OCI-LY7 (cell line): Measurements from ENCODE around the gene HIF3A. TPM values are rescaled to one million over a fixed set of nuclear protein-coding genes. Genes with fewer than 3 reads are reported as not detected.

Source experiments
- BruUV-seq: library from RNA; stranded (reverse); fragments of 400-500 nt; replicated peaks from 2 replicates; lab custom pipeline; 2021; lab: Mats Ljungman, UMichigan
- CTCF ChIA-PET: fragments of 300-600 bp; sonication (Branson Sonifier 250); formaldehyde crosslinking; loops from one replicate; lab custom pipeline; 2022; ENCODE audit warnings: antibody characterized with exemption; ENCODE audit not compliant: unreplicated experiment; lab: Charles Lee
- POLR2A ChIA-PET: fragments of 300-600 bp; sonication (Branson Sonifier 250); formaldehyde crosslinking; loops from one replicate; lab custom pipeline; 2022; ENCODE audit warnings: antibody characterized with exemption; lab: Charles Lee
- DNase-seq: peaks from one replicate; pipeline ENCODE4 v3.0.0-alpha.2; 2015; ENCODE audit warnings: low spot score
- H2AFZ ChIP-seq: fragments of 200-600 bp; sonication (generic), shearing (Covaris generic); 2 replicates; pipeline ENCODE4 v1.6.1; 2014; ENCODE audit warnings: mild to moderate bottlenecking, antibody characterized with exemption, low read length, moderate library complexity
- H3K27ac ChIP-seq: fragments of 200-600 bp; sonication (generic); 2 replicates; pipeline ENCODE4 v1.5.1; 2014; ENCODE audit warnings: mixed run types, low read depth, mild to moderate bottlenecking, moderate library complexity, low read length, inconsistent platforms; ENCODE audit not compliant: poor library complexity, severe bottlenecking
- H3K36me3 ChIP-seq: fragments of 200-600 bp; sonication (generic); 2 replicates; pipeline ENCODE4 v1.6.1; 2014; ENCODE audit warnings: mild to moderate bottlenecking, antibody characterized with exemption, low read length, moderate library complexity, mixed read lengths; ENCODE audit not compliant: insufficient read depth
- H3K4me1 ChIP-seq: fragments of 200-600 bp; sonication (generic); 2 replicates; pipeline ENCODE4 v1.5.1; 2014; ENCODE audit warnings: mild to moderate bottlenecking, low read length; ENCODE audit not compliant: insufficient read depth, poor library complexity, severe bottlenecking
- H3K4me2 ChIP-seq: fragments of 200-600 bp; sonication (generic); 2 replicates; pipeline ENCODE4 v1.6.1; 2014; ENCODE audit warnings: mild to moderate bottlenecking, low read length
- H3K4me3 ChIP-seq: fragments of 200-600 bp; sonication (generic); 2 replicates; pipeline ENCODE4 v1.5.1; 2014; ENCODE audit warnings: mild to moderate bottlenecking, low read depth, low read length; ENCODE audit not compliant: poor library complexity, severe bottlenecking
- H3K79me2 ChIP-seq: fragments of 200-600 bp; sonication (generic); 2 replicates; pipeline ENCODE4 v1.6.1; 2016; ENCODE audit warnings: low read depth, mild to moderate bottlenecking, low read length, moderate library complexity, mixed read lengths; ENCODE audit not compliant: insufficient read depth
- H3K9me2 ChIP-seq: fragments of 200-600 bp; sonication (generic); 2 replicates; pipeline ENCODE4 v1.6.1; 2016; ENCODE audit warnings: mild to moderate bottlenecking, low read length, mixed read lengths; ENCODE audit not compliant: insufficient read depth
- H3K9me3 ChIP-seq: fragments of 200-600 bp; sonication (generic); 2 replicates; pipeline ENCODE4 v1.6.1; 2014; ENCODE audit warnings: mild to moderate bottlenecking, mixed run types, low read length, mixed read lengths
- H4K20me1 ChIP-seq: fragments of 200-600 bp; sonication (generic); 2 replicates; pipeline ENCODE4 v1.6.1; 2014; ENCODE audit warnings: mild to moderate bottlenecking, antibody characterized with exemption, low read length, moderate library complexity, mixed read lengths; ENCODE audit not compliant: insufficient read depth
- EZH2phosphoT487 ChIP-seq: fragments of 200-600 bp; sonication (generic); IDR thresholded peaks from 2 replicates; pipeline ENCODE4 v1.6.1; 2018; ENCODE audit warnings: low read depth, borderline replicate concordance, mild to moderate bottlenecking, mixed run types, antibody characterized with exemption, low read length, moderate library complexity, mixed read lengths
- intact Hi-C: fragments of 100-400 bp; cut with micrococcal nuclease; formaldehyde crosslinking; loops from one replicate; pipeline ENCODE4 v1.10.0; 2022; ENCODE audit not compliant: unreplicated experiment
- total RNA-seq, 2 experiments: library from RNA; depleted of rRNA in 1 of 2; stranded (reverse); fragments of >200 nt in 1 of 2; shearing (Covaris generic) in 1 of 2; gene quantifications; 2 replicates each; pipeline ENCODE4 v1.2.3, GENCODE V29; 2014 to 2022
- TF ChIP-seq, protein P1 (sequence below): fragments of 200-600 bp; sonication (generic); conservative IDR thresholded peaks from 2 replicates; pipeline ENCODE4 v1.5.1; 2014; ENCODE audit warnings: mild to moderate bottlenecking, antibody characterized with exemption, low read length, moderate library complexity, mixed read lengths

HIF3A gene
- total RNA-seq, 2 experiments from 2014 or later: not detected

DNA sequence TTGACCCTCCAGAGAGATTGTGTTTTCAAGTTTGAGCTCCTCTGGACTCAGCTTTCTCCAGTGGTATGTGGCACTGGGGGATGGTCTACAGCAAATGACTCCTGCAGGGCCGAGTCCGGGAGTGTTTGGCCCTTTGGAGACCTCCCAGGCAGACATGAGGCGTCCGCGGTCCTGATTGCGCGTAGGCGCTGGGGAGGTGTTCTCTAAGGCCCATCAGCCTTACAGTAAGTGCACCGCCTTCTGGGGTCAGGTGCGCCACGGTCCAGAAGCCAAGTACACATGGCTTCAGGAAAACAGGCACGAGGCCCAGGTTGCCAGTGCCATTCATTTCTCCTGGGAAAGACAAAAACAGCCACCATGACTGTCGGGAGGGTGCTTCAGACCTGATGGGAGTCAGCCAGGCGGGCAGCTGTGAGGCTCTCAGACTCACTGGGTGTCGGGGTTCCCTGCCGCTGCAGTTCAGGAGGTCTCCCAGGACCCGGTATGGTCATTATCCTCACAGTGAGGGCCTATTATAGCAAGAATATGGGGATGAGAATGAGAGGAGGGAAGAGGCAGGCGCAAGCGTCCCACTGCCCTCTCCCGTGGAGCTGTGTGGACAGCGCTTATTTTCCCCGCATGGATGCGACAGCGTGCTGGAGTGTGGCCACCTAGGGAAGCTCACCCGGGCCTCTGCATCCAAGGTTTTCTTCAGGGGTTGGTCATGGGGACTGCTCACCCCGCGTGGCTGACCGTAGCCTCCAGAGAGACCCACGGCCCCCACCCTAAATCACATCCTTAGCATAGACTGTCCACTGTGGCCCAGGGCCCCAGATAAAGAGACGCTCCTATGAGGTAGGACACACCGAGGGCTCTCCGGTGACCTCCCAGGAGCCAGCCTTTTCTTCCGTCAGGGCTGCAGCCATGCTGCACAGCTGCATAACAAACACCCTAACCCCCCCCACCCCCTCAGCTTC, 94.7 kb downstream of the HIF3A start:
- intact Hi-C loops: no loop called here
- Histone ChIP-seq H3K4me1 (no peaks in the 10 kb centered on the region), H4K20me1 (no peaks in the 10 kb centered on the region), H3K4me3 (no peak overlapping the region), H3K36me3 (peaks cover 67% of the 10 kb centered on the region), H2AFZ (no peak overlapping the region), H3K9me3 (no peaks in the 10 kb centered on the region), H3K9me2 (no peaks in the 10 kb centered on the region), H3K79me2 (no peaks in the 10 kb centered on the region), H3K27ac (no peak overlapping the region), H3K4me2 (no peak overlapping the region)
- no TSS peak for BruUV-seq
- TF ChIP-seq, protein P1, sequence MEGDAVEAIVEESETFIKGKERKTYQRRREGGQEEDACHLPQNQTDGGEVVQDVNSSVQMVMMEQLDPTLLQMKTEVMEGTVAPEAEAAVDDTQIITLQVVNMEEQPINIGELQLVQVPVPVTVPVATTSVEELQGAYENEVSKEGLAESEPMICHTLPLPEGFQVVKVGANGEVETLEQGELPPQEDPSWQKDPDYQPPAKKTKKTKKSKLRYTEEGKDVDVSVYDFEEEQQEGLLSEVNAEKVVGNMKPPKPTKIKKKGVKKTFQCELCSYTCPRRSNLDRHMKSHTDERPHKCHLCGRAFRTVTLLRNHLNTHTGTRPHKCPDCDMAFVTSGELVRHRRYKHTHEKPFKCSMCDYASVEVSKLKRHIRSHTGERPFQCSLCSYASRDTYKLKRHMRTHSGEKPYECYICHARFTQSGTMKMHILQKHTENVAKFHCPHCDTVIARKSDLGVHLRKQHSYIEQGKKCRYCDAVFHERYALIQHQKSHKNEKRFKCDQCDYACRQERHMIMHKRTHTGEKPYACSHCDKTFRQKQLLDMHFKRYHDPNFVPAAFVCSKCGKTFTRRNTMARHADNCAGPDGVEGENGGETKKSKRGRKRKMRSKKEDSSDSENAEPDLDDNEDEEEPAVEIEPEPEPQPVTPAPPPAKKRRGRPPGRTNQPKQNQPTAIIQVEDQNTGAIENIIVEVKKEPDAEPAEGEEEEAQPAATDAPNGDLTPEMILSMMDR: no peak
- TF ChIP-seq EZH2phosphoT487: no peak
- POLR2A ChIA-PET: no interaction called here
- no peak for DNase-seq
- CTCF ChIA-PET: no interaction called here

DNA sequence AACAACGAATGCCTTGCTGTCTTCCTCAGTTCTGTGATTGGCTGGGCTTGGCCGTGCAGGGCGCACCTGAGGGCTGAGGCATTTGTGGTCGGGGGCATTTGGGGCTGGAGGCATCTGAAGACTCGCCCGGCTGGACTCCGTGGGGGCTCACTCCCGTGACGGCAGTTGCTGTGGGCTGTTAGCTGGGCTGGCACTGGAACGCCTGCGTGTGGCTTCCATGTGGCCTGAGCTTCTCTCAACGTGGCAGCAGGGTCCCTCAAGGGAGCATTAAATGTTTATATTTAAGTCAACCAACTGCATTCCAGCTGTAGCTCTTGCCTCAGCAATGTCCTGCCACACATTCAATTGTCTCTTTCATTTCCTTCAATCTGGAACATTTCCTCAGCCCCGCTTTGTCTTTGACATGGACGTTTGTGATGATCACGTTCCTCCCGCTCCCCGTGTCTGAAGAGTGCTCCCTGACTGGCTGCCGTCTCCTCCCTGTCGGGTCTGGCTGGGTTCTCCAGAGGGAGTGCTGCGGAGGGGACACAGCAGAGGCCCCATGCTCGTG, 95.5 kb downstream of the HIF3A start:
- Histone ChIP-seq H4K20me1 (no peaks in the 10 kb centered on the region), H3K4me2 (no peak overlapping the region), H3K27ac (no peak overlapping the region), H3K4me1 (no peaks in the 10 kb centered on the region), H3K36me3 (peaks cover 59% of the 10 kb centered on the region), H3K4me3 (no peak overlapping the region), H3K9me2 (no peaks in the 10 kb centered on the region), H2AFZ (no peak overlapping the region), H3K9me3 (no peaks in the 10 kb centered on the region), H3K79me2 (no peaks in the 10 kb centered on the region)
- no TSS peak for BruUV-seq
- intact Hi-C loops: no loop called here
- DNase-seq: no peak
- TF ChIP-seq EZH2phosphoT487: no peak
- TF ChIP-seq, protein P1: no peak
- ChIA-PET CTCF (no interaction called here), POLR2A (no interaction called here)

DNA sequence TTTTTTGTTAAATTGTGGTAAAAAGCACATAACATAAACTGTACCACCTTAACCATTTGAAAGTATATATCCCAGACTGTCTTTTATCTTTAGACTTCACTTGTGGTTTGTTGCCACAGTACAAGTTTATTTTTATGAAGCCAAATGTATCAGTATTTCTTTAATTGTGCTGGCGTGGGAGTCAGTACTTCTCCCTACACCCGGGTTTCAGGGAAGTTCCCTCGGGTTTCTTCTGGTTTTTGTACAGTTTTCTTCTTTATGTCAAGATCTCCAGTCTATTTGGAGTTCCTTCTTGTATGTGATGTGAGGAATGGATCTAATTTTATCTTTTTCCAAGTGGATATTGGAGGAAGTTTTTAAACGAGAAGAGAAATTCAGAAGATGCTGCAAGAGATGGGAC, 96.0 kb downstream of the HIF3A start:
- BruUV-seq: no TSS peak
- no peak overlapping the region for H3K4me2 ChIP-seq
- H3K4me3 ChIP-seq: no peak overlapping the region
- TF ChIP-seq, protein P1: no peak
- no peak for TF ChIP-seq EZH2phosphoT487
- H2AFZ ChIP-seq: no peak overlapping the region
- CTCF ChIA-PET: no interaction called here
- intact Hi-C loops: no loop called here
- H3K27ac ChIP-seq: no peak overlapping the region
- no peak for DNase-seq
- no peaks in the 10 kb centered on the region for H3K79me2 ChIP-seq
- no peaks in the 10 kb centered on the region for H3K9me3 ChIP-seq
- H4K20me1 ChIP-seq: no peaks in the 10 kb centered on the region
- POLR2A ChIA-PET: no interaction called here
- no peaks in the 10 kb centered on the region for H3K9me2 ChIP-seq
- H3K4me1 ChIP-seq: no peaks in the 10 kb centered on the region
- peaks cover 54% of the 10 kb centered on the region for H3K36me3 ChIP-seq
